ENCODE measurements around the gene SLC22A7. TPM values are rescaled to one million over a fixed set of nuclear protein-coding genes. Genes with fewer than 3 reads are reported as not detected.
"Not testable (repeated sequence)": the region's sequence is repeated elsewhere in the genome, so short reads cannot be mapped to it uniquely, and the experiment has no call there.

SLC22A7 gene
- total RNA-seq, 1 donor from 2014 or later, result not detected

GRCh38 chr6:43335469-43335868 lies 37.4 kb downstream of the SLC22A7 start:
- Histone ChIP-seq H3K36me3 (ENCODE audit: control insufficient read depth in 3 of 3, insufficient read depth in 3 of 3, low read length in 3 of 3) (peaks cover 9 to 34% (median 34%) of the 10 kb centered on the region in 3 donors), H3K27me3 (ENCODE audit: control insufficient read depth in 3 of 3, insufficient read depth in 3 of 3, low read length in 3 of 3) (no peaks in the 10 kb centered on the region), H3K9me3 (ENCODE audit: control insufficient read depth in 3 of 3, low read length in 3 of 3) (no peaks in the 10 kb centered on the region), H3K27ac (ENCODE audit: low read depth, low read length) (no peak overlapping the region), H3K4me1 (ENCODE audit: control insufficient read depth in 3 of 3, insufficient read depth in 3 of 3, low read length in 3 of 3) (peaks cover 0 to 5% (median 0%) of the 10 kb centered on the region in 3 donors), H3K9ac (ENCODE audit: low read depth in 1 of 3, low read length in 3 of 3) (no peak overlapping the region), H3K4me3 (ENCODE audit: low read length in 3 of 3) (no peak overlapping the region)

GRCh38 chr6:43336382-43336781 lies 38.3 kb downstream of the SLC22A7 start:
- Histone ChIP-seq H3K27ac (ENCODE audit: low read depth, low read length) (no peak overlapping the region), H3K9ac (ENCODE audit: low read depth in 1 of 3, low read length in 3 of 3) (no peak overlapping the region), H3K36me3 (ENCODE audit: control insufficient read depth in 3 of 3, insufficient read depth in 3 of 3, low read length in 3 of 3) (peaks cover 11 to 42% (median 42%) of the 10 kb centered on the region in 3 donors), H3K27me3 (ENCODE audit: control insufficient read depth in 3 of 3, insufficient read depth in 3 of 3, low read length in 3 of 3) (no peaks in the 10 kb centered on the region), H3K9me3 (ENCODE audit: control insufficient read depth in 3 of 3, low read length in 3 of 3) (no peaks in the 10 kb centered on the region), H3K4me3 (ENCODE audit: low read length in 3 of 3) (no peak overlapping the region), H3K4me1 (ENCODE audit: control insufficient read depth in 3 of 3, insufficient read depth in 3 of 3, low read length in 3 of 3) (peaks cover 0 to 5% (median 0%) of the 10 kb centered on the region in 3 donors)

- H3K9me3 ChIP-seq (ENCODE audit: control insufficient read depth in 3 of 3, low read length in 3 of 3), result no peaks in the 10 kb centered on the region
- H3K27me3 ChIP-seq (ENCODE audit: control insufficient read depth in 3 of 3, insufficient read depth in 3 of 3, low read length in 3 of 3), result no peaks in the 10 kb centered on the region
- no peak overlapping the region for H3K9ac ChIP-seq (ENCODE audit: low read depth in 1 of 3, low read length in 3 of 3)
- peaks cover 0 to 5% (median 0%) of the 10 kb centered on the region in 3 donors for H3K4me1 ChIP-seq (ENCODE audit: control insufficient read depth in 3 of 3, insufficient read depth in 3 of 3, low read length in 3 of 3)
- H3K36me3 ChIP-seq (ENCODE audit: control insufficient read depth in 3 of 3, insufficient read depth in 3 of 3, low read length in 3 of 3), result peaks cover 16 to 58% (median 57%) of the 10 kb centered on the region in 3 donors
- H3K27ac ChIP-seq (ENCODE audit: low read depth, low read length), result no peak overlapping the region
- no peak overlapping the region for H3K4me3 ChIP-seq (ENCODE audit: low read length in 3 of 3)
These were observed 40.2 kb downstream of the SLC22A7 start for GRCh38 chr6:43338243-43338642.

GRCh38 chr6:43339168-43339567 lies 41.1 kb downstream of the SLC22A7 start:
- Histone ChIP-seq H3K36me3 (ENCODE audit: control insufficient read depth in 3 of 3, insufficient read depth in 3 of 3, low read length in 3 of 3) (peaks cover 16 to 60% (median 58%) of the 10 kb centered on the region in 3 donors), H3K27ac (ENCODE audit: low read depth, low read length) (no peak overlapping the region), H3K9me3 (ENCODE audit: control insufficient read depth in 3 of 3, low read length in 3 of 3) (no peaks in the 10 kb centered on the region), H3K27me3 (ENCODE audit: control insufficient read depth in 3 of 3, insufficient read depth in 3 of 3, low read length in 3 of 3) (no peaks in the 10 kb centered on the region), H3K9ac (ENCODE audit: low read depth in 1 of 3, low read length in 3 of 3) (no peak overlapping the region), H3K4me1 (ENCODE audit: control insufficient read depth in 3 of 3, insufficient read depth in 3 of 3, low read length in 3 of 3) (peaks cover 0 to 4% (median 0%) of the 10 kb centered on the region in 3 donors), H3K4me3 (ENCODE audit: low read length in 3 of 3) (no peak overlapping the region)

- H3K27me3 ChIP-seq (ENCODE audit: control insufficient read depth in 3 of 3, insufficient read depth in 3 of 3, low read length in 3 of 3); H3K4me1 ChIP-seq (ENCODE audit: control insufficient read depth in 3 of 3, insufficient read depth in 3 of 3, low read length in 3 of 3); H3K9ac ChIP-seq (ENCODE audit: low read depth in 1 of 3, low read length in 3 of 3); H3K27ac ChIP-seq (ENCODE audit: low read depth, low read length); H3K4me3 ChIP-seq (ENCODE audit: low read length in 3 of 3); H3K9me3 ChIP-seq (ENCODE audit: control insufficient read depth in 3 of 3, low read length in 3 of 3): not testable (repeated sequence)
- H3K36me3 ChIP-seq (ENCODE audit: control insufficient read depth in 3 of 3, insufficient read depth in 3 of 3, low read length in 3 of 3), result peaks cover 19 to 52% (median 45%) of the 10 kb centered on the region in 3 donors
These were observed 48.2 kb downstream of the SLC22A7 start for GRCh38 chr6:43346243-43346642.

- Histone ChIP-seq H3K9me3 (ENCODE audit: control insufficient read depth in 3 of 3, low read length in 3 of 3) (no peaks in the 10 kb centered on the region), H3K27me3 (ENCODE audit: control insufficient read depth in 3 of 3, insufficient read depth in 3 of 3, low read length in 3 of 3) (no peaks in the 10 kb centered on the region), H3K36me3 (ENCODE audit: control insufficient read depth in 3 of 3, insufficient read depth in 3 of 3, low read length in 3 of 3) (peaks cover 14 to 53% (median 42%) of the 10 kb centered on the region in 3 donors), H3K4me3 (ENCODE audit: low read length in 3 of 3) (no peak overlapping the region), H3K9ac (ENCODE audit: low read depth in 1 of 3, low read length in 3 of 3) (no peak overlapping the region), H3K4me1 (ENCODE audit: control insufficient read depth in 3 of 3, insufficient read depth in 3 of 3, low read length in 3 of 3) (no peaks in the 10 kb centered on the region), H3K27ac (ENCODE audit: low read depth, low read length) (no peak overlapping the region)
These were observed 49.0 kb downstream of the SLC22A7 start for GRCh38 chr6:43347021-43347420.

GRCh38 chr6:43347444-43347843 lies 49.4 kb downstream of the SLC22A7 start:
- H3K36me3 ChIP-seq (ENCODE audit: control insufficient read depth in 3 of 3, insufficient read depth in 3 of 3, low read length in 3 of 3), result peaks cover 14 to 51% (median 38%) of the 10 kb centered on the region in 3 donors

GRCh38 chr6:43351951-43352350 lies 53.9 kb downstream of the SLC22A7 start:
- H3K9ac ChIP-seq (ENCODE audit: low read depth in 1 of 3, low read length in 3 of 3); H3K27ac ChIP-seq (ENCODE audit: low read depth, low read length); H3K9me3 ChIP-seq (ENCODE audit: control insufficient read depth in 3 of 3, low read length in 3 of 3); H3K4me3 ChIP-seq (ENCODE audit: low read length in 3 of 3); H3K27me3 ChIP-seq (ENCODE audit: control insufficient read depth in 3 of 3, insufficient read depth in 3 of 3, low read length in 3 of 3); H3K4me1 ChIP-seq (ENCODE audit: control insufficient read depth in 3 of 3, insufficient read depth in 3 of 3, low read length in 3 of 3): not testable (repeated sequence)
- H3K36me3 ChIP-seq (ENCODE audit: control insufficient read depth in 3 of 3, insufficient read depth in 3 of 3, low read length in 3 of 3), result peaks cover 30 to 61% (median 49%) of the 10 kb centered on the region in 3 donors

More at GRCh38 chr6:43347444-43347843, 49.4 kb downstream of the SLC22A7 start:
- Histone ChIP-seq H3K27ac (ENCODE audit: low read depth, low read length) (no peak overlapping the region), H3K4me3 (ENCODE audit: low read length in 3 of 3) (no peak overlapping the region), H3K9me3 (ENCODE audit: control insufficient read depth in 3 of 3, low read length in 3 of 3) (no peaks in the 10 kb centered on the region), H3K4me1 (ENCODE audit: control insufficient read depth in 3 of 3, insufficient read depth in 3 of 3, low read length in 3 of 3) (no peaks in the 10 kb centered on the region), H3K27me3 (ENCODE audit: control insufficient read depth in 3 of 3, insufficient read depth in 3 of 3, low read length in 3 of 3) (no peaks in the 10 kb centered on the region), H3K9ac (ENCODE audit: low read depth in 1 of 3, low read length in 3 of 3) (no peak overlapping the region)

Small RNA genes within 50 kb of the gene (small RNA-seq; reads per million reads assigned to genes)
- not detected for gene RPL12P47

Other genes starting within 250 kb of the SLC22A7 start
- 27.1 TPM for gene CUL7, start 244.4 kb upstream of the SLC22A7 start, total RNA-seq
- 16.2 TPM for gene MRPL2, start 238.8 kb upstream of the SLC22A7 start, total RNA-seq
- gene KLC4, start 238.6 kb upstream of the SLC22A7 start, total RNA-seq, result 21.4 TPM
- 50.1 TPM for gene PTK7, start 221.9 kb upstream of the SLC22A7 start, total RNA-seq
- 21.4 TPM for gene SRF, start 127.0 kb upstream of the SLC22A7 start, total RNA-seq
- gene CUL9, start 116.1 kb upstream of the SLC22A7 start, total RNA-seq, result 11.0 TPM
- 31.3 TPM for gene DNPH1, start 68.8 kb upstream of the SLC22A7 start, total RNA-seq
- gene TTBK1, start 54.8 kb upstream of the SLC22A7 start, total RNA-seq, result not detected
- gene CRIP3, start 10.6 kb downstream of the SLC22A7 start, total RNA-seq, result 2.1 TPM
- gene ZNF318, start 71.4 kb downstream of the SLC22A7 start, total RNA-seq, result 6.3 TPM
- gene ABCC10, start 129.3 kb downstream of the SLC22A7 start, total RNA-seq, result 8.9 TPM
- 1.6 TPM for gene DLK2, start 157.3 kb downstream of the SLC22A7 start, total RNA-seq
- gene TJAP1, start 179.3 kb downstream of the SLC22A7 start, total RNA-seq, result 7.8 TPM
- gene LRRC73, start 212.1 kb downstream of the SLC22A7 start, total RNA-seq, result 0.52 TPM
- 54.3 TPM for gene YIPF3, start 218.7 kb downstream of the SLC22A7 start, total RNA-seq
- gene POLR1C, start 218.8 kb downstream of the SLC22A7 start, total RNA-seq, result 21.9 TPM

Measured in skeletal muscle tissue (tissue), 5 donors.